Measurements from ENCODE around the gene TAF11L2. TPM values are rescaled to one million over a fixed set of nuclear protein-coding genes. Genes with fewer than 3 reads are reported as not detected.
"Not testable (repeated sequence)": the region's sequence is repeated elsewhere in the genome, so short reads cannot be mapped to it uniquely, and the experiment has no call there.

TAF11L2 gene
- total and polyA plus RNA-seq, 7 experiments from 2014 or later = not detected

DNA sequence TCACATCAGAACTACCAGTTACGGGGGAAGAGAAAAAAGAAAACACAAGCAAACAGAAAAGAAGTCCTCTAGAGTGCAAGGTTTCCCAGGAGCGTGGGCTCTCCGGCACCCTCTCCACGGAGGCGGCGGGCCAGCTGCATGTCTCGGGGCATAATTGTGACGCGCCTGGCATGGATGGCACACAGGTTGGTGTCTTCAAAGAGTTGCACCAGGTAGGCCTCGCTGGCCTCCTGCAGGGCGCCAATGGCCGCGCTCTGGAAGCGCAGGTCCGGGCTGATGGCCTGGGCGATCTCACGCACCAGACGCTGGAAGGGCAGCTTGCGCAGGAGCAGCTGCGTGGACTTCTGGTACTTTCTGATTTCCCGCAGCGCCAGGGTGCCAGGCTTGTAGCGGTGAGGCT, 6.8 kb upstream of the TAF11L2 start:
- H3K4me3 Mint-ChIP-seq; ATAC-seq; H3K36me3 Mint-ChIP-seq; H3K4me1 ChIP-seq (ENCODE audit: control insufficient read depth in 2 of 2, insufficient read depth in 2 of 2, low read length in 2 of 2); H3K27me3 ChIP-seq (ENCODE audit: control insufficient read depth in 2 of 2, insufficient read depth in 2 of 2, low read length in 2 of 2); H3K27ac Mint-ChIP-seq; H3K9me3 ChIP-seq (ENCODE audit: control insufficient read depth in 2 of 3, low read length in 3 of 3); H3K36me3 ChIP-seq (ENCODE audit: control insufficient read depth in 2 of 3, insufficient read depth in 3 of 3, low read length in 3 of 3); DNase-seq; H3K27me3 Mint-ChIP-seq; CTCF ChIA-PET; H3K27ac ChIP-seq (ENCODE audit: low read depth, low read length); H3K4me1 Mint-ChIP-seq; H3K4me3 ChIP-seq (ENCODE audit: low read length); intact Hi-C loops (cut with micrococcal nuclease); POLR2A ChIA-PET: not testable (repeated sequence)
- H3K9me3 Mint-ChIP-seq = peaks cover 0 to 14% (median 7%) of the 10 kb centered on the region in 11 donors

DNA sequence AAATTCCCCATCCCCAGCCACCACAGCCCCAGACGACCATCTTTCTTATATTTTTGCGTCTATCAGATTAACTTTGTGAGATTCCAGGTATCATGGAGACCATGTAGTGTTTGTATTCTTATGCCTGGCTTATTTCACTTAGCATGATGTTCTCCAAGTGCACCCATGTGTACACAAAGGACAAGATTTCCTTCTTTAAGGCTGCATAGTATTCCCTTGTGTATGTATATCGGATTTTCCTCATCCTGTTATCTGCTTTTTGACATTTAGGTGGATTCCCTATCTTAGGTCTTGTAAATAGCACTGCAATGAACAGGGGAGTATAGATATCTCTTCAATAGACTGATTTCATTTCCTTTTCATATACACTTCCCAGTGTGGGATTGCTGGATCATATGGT, 5.3 kb upstream of the TAF11L2 start:
- Mint-ChIP-seq H3K4me3 (no peak overlapping the region), H3K4me1 (no peaks in the 10 kb centered on the region), H3K27ac (no peak overlapping the region), H3K27me3 (no peaks in the 10 kb centered on the region), H3K9me3 (peaks cover 0 to 14% (median 7%) of the 10 kb centered on the region in 11 donors), H3K36me3 (no peaks in the 10 kb centered on the region)
- POLR2A ChIA-PET = no interaction called here
- Histone ChIP-seq H3K36me3 (ENCODE audit: control insufficient read depth in 2 of 3, insufficient read depth in 3 of 3, low read length in 3 of 3) (no peaks in the 10 kb centered on the region), H3K9me3 (ENCODE audit: control insufficient read depth in 2 of 3, low read length in 3 of 3) (no peaks in the 10 kb centered on the region), H3K27me3 (ENCODE audit: control insufficient read depth in 2 of 2, insufficient read depth in 2 of 2, low read length in 2 of 2) (no peaks in the 10 kb centered on the region), H3K4me1 (ENCODE audit: control insufficient read depth in 2 of 2, insufficient read depth in 2 of 2, low read length in 2 of 2) (no peaks in the 10 kb centered on the region), H3K27ac (ENCODE audit: low read depth, low read length) (no peak overlapping the region), H3K4me3 (ENCODE audit: low read length) (no peak overlapping the region)
- intact Hi-C loops (cut with micrococcal nuclease) = no loop called here
- CTCF ChIA-PET = no interaction called here
- no peak for ATAC-seq
- DNase-seq = no peak

DNA sequence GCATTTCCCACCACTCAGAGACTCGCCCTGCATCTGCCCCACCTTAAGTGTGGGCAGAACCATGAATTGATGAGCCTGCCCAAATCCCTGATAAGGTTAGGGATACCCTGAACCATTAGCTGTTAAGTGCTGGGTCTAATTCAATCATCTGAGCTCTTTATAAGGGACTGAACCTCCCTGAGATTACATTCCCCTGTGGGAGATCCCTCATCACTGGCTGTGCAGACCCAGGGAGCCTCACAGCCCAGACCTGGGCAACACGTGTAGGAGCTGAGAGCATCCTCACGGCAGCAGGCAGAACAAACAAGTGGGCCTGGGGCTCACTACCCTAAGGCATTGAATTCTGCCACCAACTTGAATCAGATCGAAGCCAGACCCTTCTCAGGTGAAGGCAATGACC, 585 bp upstream of the TAF11L2 start:
- Histone ChIP-seq H3K4me3 (ENCODE audit: low read length) (no peak overlapping the region), H3K9me3 (ENCODE audit: control insufficient read depth in 2 of 3, low read length in 3 of 3) (no peaks in the 10 kb centered on the region), H3K36me3 (ENCODE audit: control insufficient read depth in 2 of 3, insufficient read depth in 3 of 3, low read length in 3 of 3) (no peaks in the 10 kb centered on the region), H3K27me3 (ENCODE audit: control insufficient read depth in 2 of 2, insufficient read depth in 2 of 2, low read length in 2 of 2) (no peaks in the 10 kb centered on the region), H3K4me1 (ENCODE audit: control insufficient read depth in 2 of 2, insufficient read depth in 2 of 2, low read length in 2 of 2) (no peaks in the 10 kb centered on the region), H3K27ac (ENCODE audit: low read depth, low read length) (no peak overlapping the region)
- H3K4me3 Mint-ChIP-seq = no peak overlapping the region
- POLR2A ChIA-PET = no interaction called here
- peaks cover 0 to 3% (median 0%) of the 10 kb centered on the region in 5 donors for H3K36me3 Mint-ChIP-seq
- intact Hi-C loops (cut with micrococcal nuclease) = no loop called here
- no peaks in the 10 kb centered on the region for H3K27me3 Mint-ChIP-seq
- H3K4me1 Mint-ChIP-seq = no peaks in the 10 kb centered on the region
- CTCF ChIA-PET = no interaction called here
- H3K27ac Mint-ChIP-seq = peak overlapping the region in 1 of 9 donors; percentile 29
- H3K9me3 Mint-ChIP-seq = peaks cover 0 to 17% (median 6%) of the 10 kb centered on the region in 11 donors
- DNase-seq = no peak
- ATAC-seq = no peak

DNA sequence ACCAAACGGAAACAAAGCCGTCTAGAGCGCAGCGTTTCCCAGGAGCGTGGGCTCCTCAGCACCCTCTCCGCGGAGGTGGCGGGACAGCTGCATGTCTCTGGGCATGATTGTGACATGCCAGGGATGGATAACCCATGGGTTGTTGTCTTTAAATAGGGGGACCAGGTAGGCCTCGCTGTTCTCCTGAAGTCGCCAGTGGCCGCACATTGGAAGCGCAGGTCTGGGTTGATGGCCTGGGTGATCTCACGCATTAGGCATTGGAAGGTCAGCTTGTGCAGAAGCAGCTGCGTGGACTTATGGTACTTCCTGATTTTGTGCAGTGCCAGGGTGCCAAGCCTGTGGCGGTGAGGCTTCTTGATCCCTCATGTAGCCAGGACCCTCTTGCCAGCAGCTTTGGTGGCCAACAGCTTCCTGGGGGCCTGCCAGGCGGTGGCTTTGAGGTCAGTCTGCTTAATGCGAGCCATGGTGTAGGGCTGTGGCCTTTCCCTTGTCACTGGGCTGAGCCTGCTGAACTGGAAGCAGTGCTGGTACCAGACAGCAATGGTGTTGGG, 13.8 kb downstream of the TAF11L2 start:
- Mint-ChIP-seq H3K27me3 (no peaks in the 10 kb centered on the region), H3K27ac (no peak overlapping the region), H3K4me1 (no peaks in the 10 kb centered on the region), H3K4me3 (no peak overlapping the region), H3K36me3 (no peaks in the 10 kb centered on the region), H3K9me3 (peaks cover 0 to 13% (median 2%) of the 10 kb centered on the region in 11 donors)
- no peak overlapping the region for H3K4me3 ChIP-seq (ENCODE audit: low read length)
- intact Hi-C loops (cut with micrococcal nuclease) = no loop called here
- no peak for DNase-seq
- ChIA-PET POLR2A (no interaction called here), CTCF (no interaction called here)
- no peak for ATAC-seq
- no peaks in the 10 kb centered on the region for H3K9me3 ChIP-seq (ENCODE audit: control insufficient read depth in 2 of 3, low read length in 3 of 3)
- H3K4me1 ChIP-seq (ENCODE audit: control insufficient read depth in 2 of 2, insufficient read depth in 2 of 2, low read length in 2 of 2) = no peaks in the 10 kb centered on the region
- no peaks in the 10 kb centered on the region for H3K36me3 ChIP-seq (ENCODE audit: control insufficient read depth in 2 of 3, insufficient read depth in 3 of 3, low read length in 3 of 3)
- no peak overlapping the region for H3K27ac ChIP-seq (ENCODE audit: low read depth, low read length)
- H3K27me3 ChIP-seq (ENCODE audit: control insufficient read depth in 2 of 2, insufficient read depth in 2 of 2, low read length in 2 of 2) = no peaks in the 10 kb centered on the region

DNA sequence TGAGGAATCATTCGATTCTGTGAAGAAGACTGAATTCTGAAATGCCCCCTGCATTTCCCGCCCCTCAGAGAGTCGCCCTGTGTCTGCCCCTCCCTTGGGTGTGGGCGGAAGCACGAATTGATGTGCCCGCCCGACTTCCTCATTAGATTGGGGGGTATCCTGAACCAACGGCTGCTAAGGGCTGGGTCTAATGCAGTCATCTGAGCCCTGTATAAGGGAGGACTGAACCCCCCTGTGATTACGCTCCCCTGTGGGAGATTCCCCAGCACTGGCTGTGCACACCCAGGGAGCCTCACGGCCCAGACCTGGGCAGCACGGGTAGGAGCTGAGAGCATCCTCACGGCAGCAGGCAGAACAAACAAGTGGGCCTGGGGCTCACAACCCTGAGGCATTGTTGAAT, 19.5 kb downstream of the TAF11L2 start:
- H3K36me3 Mint-ChIP-seq; H3K4me1 ChIP-seq (ENCODE audit: control insufficient read depth in 2 of 2, insufficient read depth in 2 of 2, low read length in 2 of 2); intact Hi-C loops (cut with micrococcal nuclease); ATAC-seq; H3K9me3 Mint-ChIP-seq; H3K27ac ChIP-seq (ENCODE audit: low read depth, low read length); CTCF ChIA-PET; H3K27ac Mint-ChIP-seq; H3K9me3 ChIP-seq (ENCODE audit: control insufficient read depth in 2 of 3, low read length in 3 of 3); H3K4me3 ChIP-seq (ENCODE audit: low read length); H3K27me3 ChIP-seq (ENCODE audit: control insufficient read depth in 2 of 2, insufficient read depth in 2 of 2, low read length in 2 of 2); H3K36me3 ChIP-seq (ENCODE audit: control insufficient read depth in 2 of 3, insufficient read depth in 3 of 3, low read length in 3 of 3); H3K27me3 Mint-ChIP-seq; POLR2A ChIA-PET; H3K4me3 Mint-ChIP-seq; H3K4me1 Mint-ChIP-seq: not testable (repeated sequence)
- DNase-seq = peak in 3 of 9 donors; percentile 3 to 24 (median 15)

DNA sequence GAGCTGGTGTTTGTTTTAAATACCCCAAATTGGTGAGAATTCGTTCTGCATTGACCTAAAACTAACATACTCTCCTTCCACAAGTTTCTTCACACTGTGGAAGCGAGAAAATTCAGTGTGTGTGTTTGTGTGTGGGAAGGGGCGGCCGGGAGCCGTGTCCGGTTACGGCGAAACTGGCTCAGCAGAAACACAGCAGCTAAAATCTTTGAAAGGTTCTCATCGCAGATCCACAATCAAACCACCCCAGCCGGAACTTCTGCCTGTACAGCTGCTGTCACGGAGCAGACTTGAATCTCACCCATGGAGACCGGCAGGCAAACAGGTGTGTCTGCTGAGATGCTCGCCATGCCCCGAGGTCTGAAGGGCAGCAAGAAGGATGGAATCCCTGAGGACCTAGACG, 20.0 kb downstream of the TAF11L2 start, which contains the start of gene TAF11L3:
Gene TAF11L3 (plus strand): TSS at position 301 of the 400 bp plus-strand sequence.
- H3K4me1 ChIP-seq (ENCODE audit: control insufficient read depth in 2 of 2, insufficient read depth in 2 of 2, low read length in 2 of 2); H3K9me3 Mint-ChIP-seq; CTCF ChIA-PET; H3K9me3 ChIP-seq (ENCODE audit: control insufficient read depth in 2 of 3, low read length in 3 of 3); POLR2A ChIA-PET; H3K36me3 Mint-ChIP-seq; H3K27me3 ChIP-seq (ENCODE audit: control insufficient read depth in 2 of 2, insufficient read depth in 2 of 2, low read length in 2 of 2); H3K4me3 Mint-ChIP-seq; intact Hi-C loops (cut with micrococcal nuclease); ATAC-seq; DNase-seq; H3K36me3 ChIP-seq (ENCODE audit: control insufficient read depth in 2 of 3, insufficient read depth in 3 of 3, low read length in 3 of 3); H3K27ac Mint-ChIP-seq; H3K4me1 Mint-ChIP-seq; H3K27ac ChIP-seq (ENCODE audit: low read depth, low read length); H3K4me3 ChIP-seq (ENCODE audit: low read length); H3K27me3 Mint-ChIP-seq: not testable (repeated sequence)

DNA sequence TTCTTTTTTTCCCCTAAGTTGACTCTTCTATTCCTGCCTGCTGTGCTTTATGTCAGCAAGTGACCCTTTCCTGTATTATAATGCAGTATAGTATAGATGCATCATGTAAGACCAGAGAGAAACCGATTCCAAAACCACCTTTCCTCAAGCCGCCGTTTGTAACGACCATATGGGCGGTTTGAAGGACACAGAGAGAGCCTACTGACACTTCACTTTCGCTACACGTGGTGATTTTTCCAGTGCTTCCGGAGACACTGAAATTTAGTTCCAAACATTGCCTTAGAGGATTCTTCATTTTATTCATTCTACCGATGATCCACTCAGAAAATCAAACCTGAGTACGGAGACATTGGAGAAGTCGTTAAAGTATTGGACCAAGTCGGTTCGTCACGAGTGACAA, 21.5 kb downstream of the TAF11L2 start:
- H3K9me3 Mint-ChIP-seq; CTCF ChIA-PET; ATAC-seq; H3K27me3 ChIP-seq (ENCODE audit: control insufficient read depth in 2 of 2, insufficient read depth in 2 of 2, low read length in 2 of 2); H3K27me3 Mint-ChIP-seq; H3K9me3 ChIP-seq (ENCODE audit: control insufficient read depth in 2 of 3, low read length in 3 of 3); POLR2A ChIA-PET; H3K4me3 Mint-ChIP-seq; H3K4me1 ChIP-seq (ENCODE audit: control insufficient read depth in 2 of 2, insufficient read depth in 2 of 2, low read length in 2 of 2); H3K27ac ChIP-seq (ENCODE audit: low read depth, low read length); H3K36me3 Mint-ChIP-seq; H3K4me3 ChIP-seq (ENCODE audit: low read length); H3K4me1 Mint-ChIP-seq; DNase-seq; H3K36me3 ChIP-seq (ENCODE audit: control insufficient read depth in 2 of 3, insufficient read depth in 3 of 3, low read length in 3 of 3); H3K27ac Mint-ChIP-seq; intact Hi-C loops (cut with micrococcal nuclease): not testable (repeated sequence)

All from naive thymus-derived CD4-positive, alpha-beta T cell (primary cell).